Caki2 (cell line): Measurements from ENCODE around the gene IPO11. TPM values are rescaled to one million over a fixed set of nuclear protein-coding genes. Genes with fewer than 3 reads are reported as not detected.

Source experiments
- DNase-seq: peaks from one replicate; pipeline ENCODE4 v3.0.0-alpha.2; 2015; ENCODE audit warnings: low read depth
- in situ Hi-C: cut with HindIII; loops from 2 replicates; pipeline ENCODE4 v1.10.0; 2016; ENCODE audit warnings: low sequenced_read_pairs, low pct_unique_long_range_greater_than_20kb, mixed read lengths
- total RNA-seq: library from RNA; depleted of rRNA; stranded (reverse); fragments of >200 nt; shearing (Covaris generic); gene quantifications from 2 replicates; pipeline ENCODE4 v1.2.3, GENCODE V29; 2014; ENCODE audit warnings: low replicate concordance

IPO11 gene
- total RNA-seq, 1 experiment from 2014 or later = 18.9 TPM

DNA sequence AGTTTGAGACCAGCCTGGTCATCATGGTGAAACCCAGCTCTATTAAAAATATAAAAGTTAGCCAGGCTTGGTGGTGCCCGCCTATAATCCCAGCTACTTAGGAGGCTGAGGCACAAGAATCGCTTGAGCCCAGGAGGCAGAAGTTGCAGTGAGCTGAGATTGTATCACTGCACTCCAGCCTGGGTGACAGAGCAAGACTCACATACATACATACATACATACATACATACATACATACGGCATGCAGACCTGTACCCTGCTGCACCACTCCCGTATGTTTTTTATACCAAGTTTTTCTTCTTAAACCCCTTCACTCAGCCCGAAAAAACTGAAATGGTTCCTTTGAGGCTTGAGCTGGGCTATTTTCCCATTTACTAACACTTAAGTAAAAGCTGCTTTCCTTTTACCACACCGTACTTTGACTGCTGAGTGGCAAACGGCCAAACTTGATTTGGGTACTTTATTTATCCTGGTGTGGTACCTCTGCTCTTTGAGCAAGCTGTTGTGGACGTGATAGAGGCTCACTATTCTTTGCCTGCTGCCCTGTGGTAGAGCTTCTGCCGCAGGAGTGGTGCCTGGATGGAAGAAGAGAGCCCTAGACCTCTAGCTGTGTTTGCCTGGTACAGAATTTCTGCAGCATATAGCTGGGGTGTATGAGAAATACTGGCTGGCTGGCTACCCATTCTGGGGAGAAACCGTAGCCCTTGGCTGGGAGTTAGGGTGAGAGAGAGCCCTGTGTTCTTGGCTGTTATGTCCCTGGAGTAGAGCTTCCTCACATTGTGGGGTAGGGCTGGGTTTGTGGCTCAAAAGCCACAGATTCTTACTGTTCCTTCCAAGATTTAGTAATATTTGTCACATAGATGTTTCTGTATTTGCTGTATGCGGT, 19.4 kb downstream of the IPO11 start:
- in situ Hi-C loops = no loop called here
- no peak for DNase-seq

DNA sequence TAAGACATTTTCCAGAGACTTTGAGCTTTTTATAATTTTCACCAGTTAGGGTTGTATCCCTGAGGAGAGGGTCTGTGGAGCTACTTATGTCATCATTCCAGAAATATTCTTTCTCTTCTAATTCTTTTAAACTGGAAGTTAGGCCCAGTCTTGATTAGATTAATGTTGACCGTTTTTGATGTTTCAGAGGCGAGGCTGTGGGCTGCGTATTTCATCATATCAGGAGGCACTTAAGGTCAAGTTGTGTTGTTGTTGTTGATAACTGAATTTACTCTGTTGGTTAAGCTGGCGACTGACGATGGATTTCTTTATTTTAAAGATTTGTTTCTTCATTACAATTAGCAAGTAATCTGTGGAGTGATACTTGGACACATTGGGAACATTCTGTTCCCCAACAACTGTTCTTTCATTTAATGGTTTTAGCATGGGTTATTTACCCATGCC, 20.1 kb downstream of the IPO11 start:
- in situ Hi-C loops = no loop called here
- no peak for DNase-seq

DNA sequence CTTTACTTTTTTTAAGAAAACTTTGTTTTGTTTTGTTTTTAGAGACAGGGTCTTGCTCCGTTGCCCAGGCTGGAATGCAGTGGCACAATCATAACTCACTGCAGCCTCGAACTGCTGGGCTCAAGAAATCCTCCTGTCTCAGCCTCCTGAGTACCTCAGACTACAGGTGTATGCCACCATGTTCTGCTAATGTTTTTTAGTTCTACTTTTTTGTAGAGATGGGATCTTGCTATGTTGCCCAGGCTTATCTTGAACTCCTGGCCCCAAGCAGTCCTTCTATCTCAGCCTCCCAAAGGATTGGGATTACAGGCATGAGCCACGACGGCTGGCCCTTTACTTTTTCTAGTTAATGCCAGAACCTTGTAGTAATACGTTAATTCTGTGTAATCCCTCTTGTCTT, 36.0 kb downstream of the IPO11 start:
- in situ Hi-C loops = no loop called here
- DNase-seq = no peak

DNA sequence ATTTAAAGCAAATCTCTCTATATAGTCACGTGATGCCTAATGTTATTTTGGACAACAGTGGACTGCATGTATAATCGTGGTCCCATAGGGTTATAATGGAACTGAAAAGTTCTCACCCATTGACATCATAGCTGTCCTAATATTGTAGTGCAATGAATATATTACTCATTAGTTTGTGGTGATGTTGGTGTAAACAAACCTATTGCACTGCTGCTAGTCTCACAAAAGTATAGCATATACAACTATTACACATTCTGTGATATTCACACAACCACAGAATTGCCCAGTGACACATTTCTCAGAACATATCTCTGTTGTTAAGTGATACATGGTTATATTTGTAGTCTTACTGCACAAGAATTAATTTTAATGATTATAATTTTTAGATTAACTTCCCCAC, 37.7 kb downstream of the IPO11 start:
- in situ Hi-C loops = no loop called here
- DNase-seq = no peak

DNA sequence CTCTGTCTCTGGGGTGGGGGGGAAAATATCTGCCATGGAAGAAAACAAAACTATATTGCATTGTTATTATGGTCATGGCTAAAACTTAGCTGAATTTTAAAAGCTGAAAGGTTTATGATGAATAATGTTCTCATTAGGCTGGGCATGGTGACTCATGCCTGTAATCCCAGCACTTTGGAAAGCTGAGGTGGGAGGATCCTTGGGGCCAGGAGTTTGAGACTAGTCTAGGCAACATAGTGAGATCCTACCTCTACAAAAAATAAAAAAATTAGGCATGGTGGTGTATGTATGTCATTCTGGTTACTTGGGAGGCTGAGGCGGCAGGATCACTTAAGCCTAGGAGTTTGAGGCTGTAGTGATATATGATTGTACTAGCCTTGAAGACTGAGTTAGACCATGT, 44.5 kb downstream of the IPO11 start:
- DNase-seq = no peak
- in situ Hi-C loops = no loop called here

DNA sequence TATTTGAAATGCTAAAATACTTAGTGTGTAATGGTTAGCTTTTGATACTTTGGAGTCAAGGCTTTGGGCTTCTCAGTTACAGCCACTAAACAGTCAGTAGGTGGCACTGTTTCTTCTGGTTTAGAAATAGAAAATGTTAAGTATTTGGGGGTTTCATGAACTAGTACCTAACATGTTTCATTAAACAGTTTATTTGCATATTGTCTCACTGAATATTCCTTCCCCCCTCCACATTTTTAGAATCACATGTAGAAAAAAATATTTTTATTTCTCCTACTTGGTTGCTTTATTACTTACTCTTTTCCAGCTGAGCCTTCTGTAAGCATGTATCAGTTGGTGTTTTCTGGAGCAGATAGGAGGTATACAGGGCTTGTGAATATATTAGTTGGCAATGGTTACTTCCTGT, 48.0 kb downstream of the IPO11 start:
- peak; percentile 41 for DNase-seq
- in situ Hi-C loops = no loop called here

DNA sequence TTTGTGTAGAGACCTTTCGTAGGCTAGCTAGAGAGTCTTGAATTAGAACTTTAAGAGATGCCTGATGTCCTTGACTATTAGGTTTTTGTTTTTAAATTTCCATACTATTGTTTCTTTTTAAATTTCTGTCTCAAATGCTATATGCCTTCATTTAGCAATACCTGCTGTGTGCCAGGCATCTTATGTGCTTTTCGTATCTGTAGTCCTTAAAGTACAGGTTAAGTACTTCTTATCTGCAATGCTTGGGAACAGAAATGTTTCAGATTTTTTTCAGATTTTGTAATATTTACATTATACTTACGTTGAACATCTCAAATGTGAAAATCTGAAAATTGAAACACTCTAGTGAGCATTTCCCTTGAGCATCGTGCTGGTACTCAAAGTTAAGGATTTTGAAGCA, 49.0 kb downstream of the IPO11 start:
- in situ Hi-C loops = no loop called here
- DNase-seq = no peak

DNA sequence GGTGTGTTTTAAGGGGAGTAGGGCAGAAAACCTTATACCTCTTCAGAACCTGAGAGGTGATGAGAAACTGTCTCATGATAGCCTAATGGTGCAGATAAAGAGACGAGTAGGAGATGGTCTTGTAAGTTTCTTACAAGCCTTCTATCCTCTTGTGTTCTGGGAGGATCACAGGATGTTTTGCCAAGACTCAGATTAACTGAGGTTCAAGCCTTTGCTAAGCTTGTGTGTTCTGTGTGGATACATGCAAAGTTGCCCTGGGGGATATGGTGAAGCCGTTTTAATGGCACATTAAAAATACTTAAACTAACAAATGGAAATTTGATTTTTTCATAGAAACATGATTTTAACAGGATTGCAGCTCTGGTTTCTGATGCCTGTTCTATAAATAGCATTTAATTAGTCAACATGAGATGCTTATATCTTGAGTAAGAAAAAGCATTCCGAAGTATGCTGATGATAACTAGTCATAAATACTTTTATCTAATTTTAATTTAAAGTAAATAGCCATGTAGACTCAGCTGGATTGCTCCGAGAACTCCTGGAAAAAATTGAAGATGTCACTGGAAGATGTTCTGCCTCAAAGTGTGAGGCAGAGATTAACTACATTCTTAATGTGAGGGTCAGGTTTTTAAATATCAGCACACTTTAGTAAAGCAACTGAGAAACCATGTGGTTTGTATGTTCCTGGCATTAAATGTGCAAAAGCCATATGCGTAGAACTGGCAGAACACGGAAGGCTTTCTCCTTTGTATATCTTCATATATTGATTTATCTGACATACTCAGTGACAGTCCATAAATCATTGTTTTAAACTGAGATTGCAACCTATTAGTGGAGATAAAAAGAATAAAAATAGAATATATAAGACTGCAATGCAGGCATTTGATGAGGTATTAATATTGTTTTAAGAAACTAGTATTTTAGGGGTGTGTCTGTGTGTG, 53.7 kb downstream of the IPO11 start:
- no peak for DNase-seq
- in situ Hi-C loops = no loop called here

DNA sequence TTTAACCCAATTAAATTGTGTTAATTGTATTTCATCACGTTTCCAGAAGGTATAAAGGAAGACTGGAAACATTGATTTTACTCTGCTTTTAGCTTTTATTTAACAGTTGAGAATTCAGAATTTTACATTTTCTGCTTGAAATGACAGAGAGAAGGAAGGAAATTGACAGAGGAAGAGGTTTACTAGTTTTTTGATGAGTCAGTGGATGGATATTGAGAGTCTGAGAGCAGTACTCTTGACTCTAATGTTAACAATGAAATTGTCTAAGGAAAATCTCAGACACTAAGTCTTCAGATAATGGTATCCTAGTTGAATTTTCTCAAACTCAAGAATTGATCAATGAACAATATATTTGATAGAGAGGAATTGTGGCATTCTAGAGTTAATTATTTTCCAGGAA, 60.6 kb downstream of the IPO11 start:
- no peak for DNase-seq
- in situ Hi-C loops = no loop called here

DNA sequence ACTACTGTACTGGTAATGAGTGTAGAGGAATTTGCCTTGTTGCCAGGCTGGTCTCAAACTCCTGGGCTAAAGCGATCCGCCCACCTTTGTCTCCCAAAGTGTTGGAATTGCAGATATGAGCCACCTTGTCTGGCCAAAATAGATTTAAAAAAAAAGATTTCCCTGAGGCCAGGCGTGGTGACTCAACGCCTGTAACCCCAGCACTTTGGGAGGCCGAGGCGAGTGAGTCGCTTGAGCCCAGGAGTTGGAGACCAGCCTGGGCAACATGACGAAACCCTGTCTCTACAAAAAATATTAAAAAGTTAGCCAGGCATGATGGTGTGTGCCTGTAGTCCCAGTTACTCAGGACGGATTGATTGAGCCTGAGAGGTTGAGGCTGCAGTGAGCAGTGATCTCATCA, 62.5 kb downstream of the IPO11 start:
- DNase-seq = peak; percentile 54

DNA sequence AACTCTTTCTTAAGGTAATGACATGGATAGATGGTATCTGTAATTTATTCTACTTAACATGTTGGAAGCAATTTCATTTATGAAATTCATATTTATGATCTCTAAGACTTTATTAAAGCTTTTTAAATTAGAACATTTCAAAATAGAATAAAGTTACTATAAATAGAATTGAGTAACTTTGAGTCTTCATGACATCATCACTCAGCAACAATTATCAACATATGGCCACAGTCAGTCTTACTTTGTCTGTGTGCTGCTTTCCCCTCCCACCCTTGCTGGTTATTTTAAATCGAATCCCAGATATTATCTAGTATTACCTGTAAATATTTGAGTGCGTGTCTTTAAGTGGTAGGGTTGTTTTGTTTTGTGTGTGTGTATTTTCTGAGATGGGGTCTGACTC, 65.2 kb downstream of the IPO11 start:
- no peak for DNase-seq
- in situ Hi-C loops = no loop called here

More for the DNA sequence above, 62.5 kb downstream of the IPO11 start:
- in situ Hi-C loops = no loop called here

DNA sequence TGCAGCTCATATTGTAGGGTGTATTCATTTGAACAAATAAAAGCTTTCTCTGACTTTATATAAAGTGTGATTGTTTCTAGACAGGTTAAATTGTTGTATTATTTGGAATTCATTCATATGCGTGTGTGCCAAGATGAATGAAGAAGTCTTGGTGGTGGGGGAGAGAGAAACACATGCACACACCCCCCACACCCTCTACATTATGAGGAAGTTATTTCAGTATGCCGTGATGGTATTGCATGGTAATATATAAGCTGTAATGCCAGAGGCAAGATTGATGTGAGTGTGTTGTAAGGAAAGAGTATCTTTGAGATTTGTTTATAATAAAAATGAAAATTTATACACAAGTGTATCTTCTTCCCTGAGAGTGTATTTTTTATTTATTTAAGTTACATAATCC, 71.0 kb downstream of the IPO11 start:
- DNase-seq = no peak
- in situ Hi-C loops = no loop called here

DNA sequence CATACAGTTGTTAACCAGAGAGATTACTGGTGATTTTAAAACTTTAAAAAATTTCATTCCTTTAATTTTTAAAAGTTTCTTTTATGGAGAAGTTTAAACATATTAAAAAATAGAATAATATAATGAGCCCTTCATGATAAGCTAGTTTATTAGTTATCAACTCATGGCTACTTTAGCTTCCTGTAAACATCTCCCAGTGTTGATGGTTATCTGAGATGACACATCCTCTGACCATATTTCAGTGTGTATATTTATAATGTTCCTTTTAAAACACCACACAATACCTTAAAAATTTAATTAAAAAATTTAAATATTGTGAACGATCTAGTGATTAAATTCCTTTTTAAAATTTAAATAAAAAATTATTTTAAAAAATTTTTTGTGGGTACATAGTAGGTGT, 74.1 kb downstream of the IPO11 start:
- in situ Hi-C loops = no loop called here
- no peak for DNase-seq

DNA sequence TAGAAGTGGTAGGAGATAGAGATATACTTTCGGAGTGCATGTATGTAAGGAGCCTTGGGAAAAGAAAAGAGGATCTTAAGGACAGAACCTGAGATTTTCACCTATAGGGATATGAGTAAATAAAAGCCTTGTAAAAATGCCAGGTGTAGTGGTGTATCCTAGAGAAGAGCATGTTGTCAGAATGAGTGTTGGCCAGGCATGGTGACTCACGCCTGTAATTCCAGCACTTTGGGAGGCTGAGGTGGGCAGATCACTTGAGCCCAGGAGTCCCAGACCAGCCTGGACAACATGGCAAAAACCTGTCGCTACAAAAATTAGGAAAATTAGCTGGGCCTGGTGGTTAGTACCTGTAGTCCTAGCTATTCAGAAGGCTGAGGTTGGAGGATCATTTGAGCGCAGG, 76.0 kb downstream of the IPO11 start:
- DNase-seq = no peak
- in situ Hi-C loops = no loop called here

DNA sequence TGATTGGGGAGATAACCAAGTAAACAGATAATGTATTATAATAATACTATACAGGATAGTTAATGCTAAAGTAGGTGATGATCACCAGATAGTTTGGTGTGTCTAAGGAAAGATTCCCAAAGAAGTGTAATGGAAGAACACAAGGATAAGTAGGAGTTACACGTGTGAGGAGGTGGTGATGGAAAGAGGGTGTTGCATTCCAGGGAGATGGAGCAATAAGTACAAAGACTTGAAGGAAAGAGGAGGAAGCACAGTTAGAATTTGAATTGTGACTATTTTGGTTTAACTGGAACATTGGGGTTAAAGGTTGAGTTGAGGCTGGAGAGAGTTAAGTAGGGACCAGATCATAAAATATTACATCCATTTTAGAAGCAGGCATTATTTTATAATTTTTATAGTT, 76.9 kb downstream of the IPO11 start:
- no peak for DNase-seq
- in situ Hi-C loops = no loop called here

DNA sequence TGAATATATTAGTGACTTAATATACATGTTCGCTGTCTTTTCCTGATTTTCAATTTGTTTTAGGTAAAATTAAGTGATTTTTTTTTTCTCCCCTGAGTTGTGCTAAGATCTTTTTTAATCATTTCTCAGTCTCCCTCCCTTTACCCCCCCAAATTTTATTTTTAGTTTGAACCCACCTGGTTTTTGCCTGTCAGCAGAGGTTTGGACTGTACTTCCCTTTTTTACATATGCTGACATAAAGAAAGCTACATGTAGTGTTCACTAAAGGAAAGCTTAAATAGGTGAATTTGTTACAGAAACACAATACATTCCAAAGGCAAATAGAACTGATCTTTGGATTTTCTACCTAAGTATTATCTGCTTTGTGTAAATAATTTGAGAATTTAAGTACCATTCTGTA, 82.2 kb downstream of the IPO11 start:
- in situ Hi-C loops = no loop called here
- DNase-seq = no peak

DNA sequence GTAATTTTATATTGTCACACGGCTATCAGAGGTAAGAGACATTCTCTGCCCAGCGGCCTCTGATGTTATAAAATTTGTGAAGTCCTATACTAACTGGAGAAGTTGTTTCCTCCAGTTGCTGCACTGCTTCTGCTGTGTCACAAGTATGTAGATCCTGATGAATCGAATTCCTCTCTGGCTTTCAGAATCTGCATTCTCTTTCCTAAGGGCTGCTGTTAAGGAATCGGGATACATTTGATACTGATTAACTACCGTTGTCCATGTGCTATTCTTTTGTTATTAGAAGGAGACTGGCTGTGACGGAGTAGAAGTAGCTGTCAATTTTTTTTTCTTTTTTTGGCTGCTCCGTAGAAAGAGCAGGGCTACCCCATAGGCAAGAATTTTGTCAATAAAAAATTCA, 84.3 kb downstream of the IPO11 start:
- in situ Hi-C loops = no loop called here
- peak; percentile 72 for DNase-seq

DNA sequence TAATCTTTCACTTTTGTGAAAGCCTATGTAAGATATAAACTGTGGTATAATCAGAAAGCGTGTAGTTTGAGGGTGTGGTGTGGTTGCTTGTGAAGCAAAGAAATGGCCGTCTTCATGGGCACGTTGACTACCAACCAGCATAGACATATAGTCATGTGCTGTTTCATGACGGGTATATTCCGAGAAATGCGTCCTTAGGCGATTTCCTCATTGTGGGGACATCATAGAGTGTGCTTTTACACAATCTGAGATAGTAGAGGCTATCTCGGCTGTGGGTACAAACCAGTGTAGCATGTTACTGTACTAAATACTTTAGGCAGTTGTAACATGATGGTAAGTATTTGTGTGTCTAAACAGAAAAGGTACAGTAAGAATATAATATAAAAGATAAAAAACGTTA, 86.4 kb downstream of the IPO11 start:
- in situ Hi-C loops = no loop called here
- no peak for DNase-seq

DNA sequence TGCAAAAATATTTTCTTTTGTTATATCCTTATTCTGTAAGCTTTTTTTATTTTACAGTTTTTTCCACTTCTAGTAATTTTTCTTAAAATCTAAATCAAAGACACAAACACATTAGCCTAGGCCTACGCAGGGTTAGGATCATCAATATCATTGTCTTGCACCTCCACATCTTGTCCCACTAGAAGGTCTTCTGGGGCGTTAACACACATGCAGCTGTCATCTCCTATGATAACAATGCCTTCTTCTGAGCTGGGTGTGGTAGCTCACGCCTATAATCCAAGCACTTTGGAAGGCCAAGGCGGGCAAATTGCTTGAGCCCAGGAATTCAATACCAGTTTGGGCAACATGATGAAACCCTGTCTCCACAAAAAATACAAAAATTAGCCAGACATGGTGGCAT, 87.2 kb downstream of the IPO11 start:
- DNase-seq = no peak
- in situ Hi-C loops = no loop called here
